Measurements from ENCODE around the gene SNX24. TPM values are rescaled to one million over a fixed set of nuclear protein-coding genes. Genes with fewer than 3 reads are reported as not detected.
"Not testable (repeated sequence)": the region's sequence is repeated elsewhere in the genome, so short reads cannot be mapped to it uniquely, and the experiment has no call there.

Gene SNX24
- total RNA-seq (2014; rRNA removed; shearing (Covaris generic)) = 27.2 and 58.8 TPM in 2 replicates

DNA sequence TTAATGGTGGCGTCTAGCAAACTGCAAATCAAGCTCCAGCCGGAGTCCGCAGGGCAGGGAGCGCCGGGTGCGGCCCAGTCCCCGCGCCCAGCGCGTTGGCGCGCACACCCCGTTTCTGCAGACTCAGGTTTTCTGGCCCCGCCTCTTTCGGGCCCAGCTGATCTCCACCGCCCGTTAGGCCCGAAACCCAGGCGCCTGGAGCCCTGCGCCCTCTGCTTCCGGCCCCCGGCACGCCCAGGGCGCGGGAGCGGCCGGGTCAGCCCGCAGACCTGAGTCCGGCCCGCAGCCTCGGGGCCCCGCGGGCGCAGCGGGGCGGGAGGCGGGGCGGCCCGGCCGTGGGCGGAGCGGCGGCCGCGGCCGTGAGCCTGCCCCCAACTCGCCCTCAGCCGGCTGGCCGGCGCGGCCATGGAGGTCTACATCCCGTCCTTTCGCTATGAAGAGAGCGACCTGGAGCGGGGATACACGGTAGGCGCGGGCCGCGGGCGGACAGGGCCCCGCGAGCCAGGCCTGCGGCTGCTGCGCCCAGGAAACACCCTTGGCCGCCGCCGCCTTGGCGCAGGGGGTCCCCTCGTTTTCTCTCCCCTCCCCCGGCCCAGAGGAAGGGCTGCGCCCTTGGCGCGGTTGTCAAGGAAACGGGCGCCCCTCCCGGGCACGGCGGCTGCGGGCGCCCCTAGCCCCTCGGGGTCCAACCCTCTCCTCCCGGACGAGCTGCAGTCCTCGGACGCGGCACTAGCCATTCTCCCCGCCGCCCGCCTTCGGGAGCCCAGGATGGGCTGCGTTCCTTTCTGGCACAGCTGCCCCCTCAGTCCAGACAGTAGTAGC lies at the start of gene SNX24:
Gene SNX24, plus strand, starts transcription at position 385 of the 822 bp plus-strand sequence. Its CDS starts 21 bp downstream, at position 406.
- peak; percentile 79 for DNase-seq (ENCODE audit: low read depth)

- DNase-seq (ENCODE audit: low read depth) = no peak
Observed at GRCh38 chr5:122805481-122805880, 39.9 kb upstream of the SNX24 start.

DNA sequence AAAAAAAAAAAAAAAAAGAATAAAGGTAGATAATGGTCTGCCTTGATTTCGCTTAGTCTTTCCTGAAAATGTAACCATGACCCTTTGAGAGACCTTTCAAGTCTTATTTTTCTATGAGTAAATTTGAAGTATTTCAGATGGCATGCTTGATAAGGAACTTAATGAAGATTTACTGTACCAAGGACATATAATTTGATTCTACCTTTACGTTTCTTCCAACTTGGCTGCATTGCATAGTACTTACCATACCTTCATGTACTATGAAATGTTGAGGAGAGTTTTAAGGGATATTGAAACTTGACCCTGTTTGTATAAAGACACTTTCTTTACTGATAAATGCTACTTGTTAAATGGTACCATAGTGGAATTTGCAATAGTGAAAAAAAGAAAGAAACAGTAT lies 35.0 kb upstream of the SNX24 start:
- no peak for DNase-seq (ENCODE audit: low read depth)

- no peak for DNase-seq (ENCODE audit: low read depth)
Observed at GRCh38 chr5:122815218-122815767, 30.1 kb upstream of the SNX24 start.

GRCh38 chr5:122816756-122817155 lies 28.7 kb upstream of the SNX24 start:
- no peak for DNase-seq (ENCODE audit: low read depth)

DNA sequence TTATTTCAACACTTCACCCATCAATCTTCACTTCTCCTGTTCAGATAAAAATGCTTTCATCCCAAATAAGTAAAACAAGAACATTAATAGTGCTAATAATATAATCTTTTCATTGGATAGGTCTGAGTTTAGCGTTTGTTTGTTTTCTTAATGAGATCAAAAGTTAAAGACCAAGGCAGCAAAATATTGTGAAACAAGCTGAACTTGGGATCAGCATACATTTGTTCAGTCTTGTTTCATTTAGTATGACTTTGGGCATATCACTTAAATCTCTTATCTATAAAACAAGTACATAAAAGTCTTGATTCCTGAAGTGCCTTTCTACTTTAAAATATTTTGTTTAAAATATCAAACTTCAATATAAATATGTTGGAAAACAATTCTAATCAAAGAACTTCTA lies 13.4 kb upstream of the SNX24 start:
- DNase-seq (ENCODE audit: low read depth) = no peak

GRCh38 chr5:122835681-122836080 lies 9.7 kb upstream of the SNX24 start:
- no peak for DNase-seq (ENCODE audit: low read depth)

DNA sequence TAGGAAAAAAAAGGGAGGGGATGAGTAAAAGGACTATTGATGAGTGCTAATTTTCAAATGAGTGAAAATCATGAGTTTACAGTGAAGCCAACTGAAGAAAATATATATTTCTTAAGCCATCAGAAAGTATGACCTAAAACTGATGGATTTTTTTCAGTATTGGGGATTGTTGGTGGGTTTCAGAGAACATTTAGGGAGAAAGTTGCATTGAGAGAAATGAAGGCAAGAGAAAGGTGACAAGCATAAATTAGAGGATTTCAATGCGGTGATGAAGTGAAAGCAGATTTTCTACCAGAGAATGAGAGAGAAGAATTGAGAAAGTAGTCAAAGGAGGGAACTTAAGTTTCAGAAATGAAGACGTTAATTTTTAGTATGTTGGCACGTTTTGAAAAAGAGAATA lies 8.5 kb upstream of the SNX24 start:
- no peak for DNase-seq (ENCODE audit: low read depth)

DNA sequence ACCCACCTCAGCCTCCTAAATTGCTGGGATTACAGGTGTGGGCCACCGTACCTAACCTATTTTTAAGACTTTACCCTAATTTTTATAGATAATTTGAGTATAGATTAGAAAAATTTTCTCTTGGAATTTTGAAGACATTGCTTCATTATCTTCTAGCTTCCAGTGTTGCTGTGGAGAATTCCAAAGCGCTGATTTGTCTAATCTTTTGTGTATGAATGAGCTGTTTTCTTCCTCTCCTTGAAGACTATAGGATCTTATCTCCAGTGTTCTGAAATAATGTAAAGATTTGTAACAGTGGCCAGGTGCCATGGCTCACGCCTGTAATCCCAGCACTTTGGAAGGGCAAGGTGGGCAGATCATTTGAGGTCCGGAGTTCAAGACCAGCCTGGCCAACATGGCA lies 5.7 kb upstream of the SNX24 start:
- no peak for DNase-seq (ENCODE audit: low read depth)

DNA sequence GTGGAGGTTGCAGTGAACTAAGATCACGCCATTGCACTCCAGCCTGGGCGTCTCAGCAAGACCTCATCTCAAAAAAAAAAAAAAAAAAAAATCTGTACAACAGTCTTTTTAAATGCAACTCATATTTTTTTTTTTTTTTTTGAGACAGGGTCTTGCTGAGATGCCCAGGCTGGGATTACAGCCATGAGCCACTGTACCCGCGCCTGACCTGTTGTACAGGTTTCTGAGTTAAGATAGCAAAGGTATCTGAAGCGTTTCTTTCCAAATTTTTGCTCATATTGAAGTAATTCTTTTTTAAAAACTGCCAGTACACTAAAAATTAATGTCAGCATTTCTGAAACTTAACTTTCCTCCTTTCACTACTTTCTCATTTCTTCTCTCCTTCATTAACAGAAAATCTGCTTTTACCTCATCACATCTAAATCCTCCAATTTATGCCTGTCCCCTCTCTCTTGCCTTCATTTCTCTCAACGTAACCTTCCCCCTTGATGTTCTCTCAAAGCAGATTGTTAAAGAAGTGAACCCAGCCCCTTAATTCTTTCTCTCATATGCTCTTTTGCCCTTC lies 3.3 kb upstream of the SNX24 start:
- DNase-seq (ENCODE audit: low read depth) = no peak

GRCh38 chr5:122844136-122844909 lies 1.1 kb upstream of the SNX24 start:
- DNase-seq (ENCODE audit: low read depth) = peak; percentile 31

- DNase-seq (ENCODE audit: low read depth) = no peak
Observed at GRCh38 chr5:122844910-122845228, 544 bp upstream of the SNX24 start.

- DNase-seq (ENCODE audit: low read depth) = peak; percentile 82
Observed at GRCh38 chr5:122846051-122846550, 688 bp downstream of the SNX24 start.

GRCh38 chr5:122847687-122848081 lies 2.3 kb downstream of the SNX24 start:
- DNase-seq (ENCODE audit: low read depth) = no peak

DNA sequence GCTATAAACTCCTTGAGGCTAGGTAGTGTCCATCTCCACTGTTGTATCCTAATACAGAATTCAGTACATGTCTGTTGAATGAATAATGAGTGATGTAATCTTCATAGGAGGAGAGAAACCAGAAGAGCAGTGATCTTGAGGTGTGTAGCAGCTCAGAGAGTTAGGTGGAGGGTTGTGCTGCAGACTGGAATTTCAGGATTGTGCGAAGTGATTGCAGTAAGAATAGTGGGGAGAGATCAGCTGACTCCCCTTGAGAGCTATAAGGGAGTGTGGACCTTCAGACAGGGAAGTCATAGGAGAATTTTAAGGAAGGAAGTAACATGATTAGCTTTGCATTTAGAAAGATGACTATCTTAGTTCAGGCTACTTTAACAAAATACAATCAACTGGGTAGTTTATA lies 4.4 kb downstream of the SNX24 start:
- peak; percentile 35 for DNase-seq (ENCODE audit: low read depth)

GRCh38 chr5:122857538-122857937 lies 12.1 kb downstream of the SNX24 start:
- not testable (repeated sequence) for DNase-seq (ENCODE audit: low read depth)

- DNase-seq (ENCODE audit: low read depth) = peak; percentile 37
Observed at GRCh38 chr5:122858451-122858850, 13.0 kb downstream of the SNX24 start.

DNA sequence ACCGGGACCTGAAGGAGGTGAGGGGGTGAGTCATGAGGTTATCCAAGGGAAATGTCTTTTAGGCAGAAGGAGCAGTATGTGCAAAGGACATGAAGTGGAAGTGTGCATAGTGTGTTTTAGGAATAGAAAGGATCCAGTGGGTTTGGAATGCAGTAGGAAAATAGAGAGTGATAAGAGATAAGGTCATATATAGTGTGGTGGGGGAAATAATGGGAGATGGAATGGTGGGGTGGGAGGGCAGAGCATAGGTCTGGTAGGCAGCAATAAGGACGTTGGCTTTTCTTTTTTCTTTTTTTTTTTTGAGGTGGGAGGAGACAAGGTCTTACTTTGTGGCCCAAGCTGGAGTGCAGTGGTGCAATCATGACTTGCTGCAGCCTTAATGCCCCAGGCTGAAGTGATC lies 17.8 kb downstream of the SNX24 start:
- DNase-seq (ENCODE audit: low read depth) = no peak

- DNase-seq (ENCODE audit: low read depth) = no peak
Observed at GRCh38 chr5:122863721-122864120, 18.3 kb downstream of the SNX24 start.

DNA sequence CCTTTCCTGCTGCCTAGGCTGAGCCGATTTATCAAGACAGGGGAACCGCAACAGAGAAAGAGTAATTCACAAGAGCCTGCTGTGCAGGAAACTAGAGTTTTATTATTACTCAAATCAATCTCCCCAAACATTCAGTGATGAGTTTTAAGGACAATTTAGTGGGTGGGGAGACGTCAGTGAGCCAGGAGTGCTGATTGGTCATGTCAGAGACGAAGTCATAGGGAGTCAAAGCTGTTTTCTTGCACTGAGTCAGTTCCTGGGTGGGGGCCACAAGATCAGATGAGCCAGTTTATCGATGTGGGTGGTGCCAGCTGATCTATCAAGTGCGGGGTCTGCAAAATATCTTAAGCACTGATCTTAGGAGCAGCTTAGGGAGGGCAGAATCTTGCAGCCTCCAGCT lies 19.0 kb downstream of the SNX24 start:
- no peak for DNase-seq (ENCODE audit: low read depth)

- no peak for DNase-seq (ENCODE audit: low read depth)
Observed at GRCh38 chr5:122864842-122865241, 19.4 kb downstream of the SNX24 start.

DNA sequence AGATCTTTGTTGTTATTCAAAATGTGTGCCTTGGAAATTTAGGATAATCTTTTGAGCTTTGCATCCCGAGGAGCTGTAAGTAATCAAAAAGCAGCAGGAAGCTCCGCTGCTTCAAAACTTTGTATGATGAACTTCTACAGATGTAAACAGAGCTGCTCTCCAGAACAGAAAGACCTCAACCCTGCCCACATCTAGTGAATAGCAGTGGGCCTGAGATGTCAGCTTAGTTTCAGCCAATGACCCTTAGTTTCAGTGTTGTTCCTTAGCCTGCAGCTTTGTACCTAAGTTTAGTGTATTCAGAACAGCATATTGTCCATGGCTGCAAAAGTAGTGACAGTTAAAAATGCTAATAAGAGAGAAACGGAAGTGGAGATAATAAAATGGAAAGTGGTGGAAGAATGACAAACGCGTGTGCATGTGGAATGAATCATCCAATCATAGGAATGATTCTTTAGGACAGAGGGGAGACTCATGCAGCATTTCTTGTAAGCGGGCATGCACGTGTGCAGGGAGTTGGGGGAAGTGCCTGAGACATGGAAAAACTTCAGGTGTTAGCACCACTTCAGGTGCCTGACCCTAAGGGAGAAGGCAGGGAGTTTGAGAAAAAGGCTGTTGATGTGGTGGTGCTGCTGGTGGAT lies 24.9 kb downstream of the SNX24 start:
- DNase-seq (ENCODE audit: low read depth) = peak; percentile 38

Data from M059J (cell line).